GM10266 (cell line): ENCODE results near the gene SLC10A7.
A peak's percentile ranks its signal among the peaks of the same experiment; 100 is the strongest.

Source experiments
- DNase-seq: peaks from one replicate; pipeline ENCODE4 v3.0.0; 2012; ENCODE audit errors: extremely low spot score
- CTCF ChIP-seq: IDR thresholded peaks from 2 replicates; pipeline ENCODE4 v1.5.1; 2012; ENCODE audit warnings: mild to moderate bottlenecking, low read depth; ENCODE audit not compliant: control insufficient read depth, insufficient read depth; ENCODE audit errors: missing control alignments

The SLC10A7 gene

GRCh38 chr4:146333187-146333894 is 188.4 kb downstream of the SLC10A7 start:
- no peak for TF ChIP-seq CTCF
- DNase-seq = peak; percentile 34

GRCh38 chr4:146330392-146330791 is 191.3 kb downstream of the SLC10A7 start:
- no peak for DNase-seq
- TF ChIP-seq CTCF = no peak

- DNase-seq = no peak
- no peak for TF ChIP-seq CTCF
These were observed 192.6 kb downstream of the SLC10A7 start for GRCh38 chr4:146329050-146329716.

- no peak for DNase-seq
- TF ChIP-seq CTCF = no peak
These were observed 193.7 kb downstream of the SLC10A7 start for GRCh38 chr4:146327859-146328650.

GRCh38 chr4:146318894-146319293 is 202.8 kb downstream of the SLC10A7 start:
- TF ChIP-seq CTCF = no peak
- no peak for DNase-seq

- DNase-seq = no peak
- no peak for TF ChIP-seq CTCF
These were observed 204.0 kb downstream of the SLC10A7 start for GRCh38 chr4:146317783-146318182.
